ENCODE data around the gene ATF2.

Gene ATF2

GRCh38 chr2:175025946-175026345, 142.1 kb downstream of the ATF2 start:
- no peak for DNase-seq (ENCODE audit: low spot score)

- no peak for DNase-seq (ENCODE audit: low spot score)
Observed at GRCh38 chr2:175025233-175025632, 142.8 kb downstream of the ATF2 start.

GRCh38 chr2:175022923-175023322, 145.1 kb downstream of the ATF2 start:
- no peak for DNase-seq (ENCODE audit: low spot score)

All from Ammon's horn (tissue), 1 donor.